Endothelial cell of umbilical vein (primary cell): ENCODE results near the gene PPM1L. TPM values are rescaled to one million over a fixed set of nuclear protein-coding genes. Genes with fewer than 3 reads are reported as not detected.

ENCODE experiments used
- BruUV-seq: library from RNA; stranded (reverse); fragments of 400-500 nt; replicated peaks from 2 replicates; lab custom pipeline; 2021; lab: Mats Ljungman, UMichigan
- CTCF ChIA-PET: fragments of 300-600, 350-600 bp; sonication (Branson Sonifier 250); formaldehyde crosslinking; loops from one replicate; lab custom pipeline; 2021; ENCODE audit warnings: antibody characterized with exemption, inconsistent platforms; lab: Charles Lee
- POLR2A ChIA-PET: fragments of 300-600, 350-600 bp; sonication (Branson Sonifier 250); formaldehyde crosslinking; loops from one replicate; lab custom pipeline; 2021; ENCODE audit warnings: antibody characterized with exemption, inconsistent platforms; lab: Charles Lee
- DNase-seq: peaks from one replicate; pipeline ENCODE4 v3.0.0-alpha.2; 2011; ENCODE audit warnings: low read depth, low spot score
- FAIRE-seq: peaks from 2 replicates; lab custom pipeline; 2011; peaks lifted over from hg19 to GRCh38; lab: Jason Lieb, UNC
- H2AFZ ChIP-seq: 2 replicates; pipeline ENCODE4 v1.6.0; 2012; ENCODE audit warnings: low read depth, low read length, control low read depth, inconsistent platforms
- H3K27ac ChIP-seq: 2 replicates; pipeline ENCODE4 v1.5.1; 2011; ENCODE audit warnings: low read depth, mild to moderate bottlenecking, control low read depth, low read length, moderate library complexity; ENCODE audit not compliant: insufficient read depth
- H3K27me3 ChIP-seq, 2 experiments: 2 replicates each; pipeline versions ENCODE4 v1.6.0 to v1.6.1; 2011; ENCODE audit warnings: low read length in 2 of 2, mixed read lengths in 1 of 2; ENCODE audit not compliant: control insufficient read depth in 2 of 2, insufficient read depth in 2 of 2
- H3K36me3 ChIP-seq, 2 experiments: 2 replicates in 1 of 2; 3 replicates in 1 of 2; pipeline ENCODE4 v1.5.1; 2011; ENCODE audit warnings: low read length in 2 of 2, mild to moderate bottlenecking in 1 of 2, moderate library complexity in 1 of 2; ENCODE audit not compliant: control insufficient read depth in 2 of 2, insufficient read depth in 2 of 2; ENCODE audit errors: extremely low read depth in 1 of 2
- H3K4me1 ChIP-seq: 3 replicates; pipeline ENCODE4 v1.5.1; 2011; ENCODE audit warnings: mild to moderate bottlenecking, low read length; ENCODE audit not compliant: control insufficient read depth, insufficient read depth; ENCODE audit errors: extremely low read depth
- H3K4me2 ChIP-seq: 2 replicates; pipeline ENCODE4 v1.6.1; 2011; ENCODE audit warnings: low read length, control low read depth, mixed read lengths; ENCODE audit not compliant: insufficient read depth
- H3K4me3 ChIP-seq, 3 experiments: fragments of 200-600 bp in 1 of 3; sonication (generic), shearing (Covaris generic) in 1 of 3; replicated peaks in 1 of 3; 2 replicates each; pipeline ENCODE4 v1.5.1; 2011 to 2016; ENCODE audit warnings: control low read depth in 3 of 3, low read length in 3 of 3, mild to moderate bottlenecking in 2 of 3, inconsistent platforms in 1 of 3, low read depth in 1 of 3, moderate library complexity in 1 of 3; ENCODE audit not compliant: insufficient read depth in 1 of 3
- H3K79me2 ChIP-seq: 2 replicates; pipeline ENCODE4 v1.6.0; 2012; ENCODE audit warnings: low read length, inconsistent platforms; ENCODE audit not compliant: control insufficient read depth, insufficient read depth
- H3K9ac ChIP-seq: replicated peaks from 2 replicates; pipeline ENCODE3; 2011; ENCODE audit warnings: low read length, control low read depth; ENCODE audit not compliant: insufficient read depth; ENCODE audit errors: extremely low read depth
- H3K9me1 ChIP-seq: replicated peaks from 3 replicates; pipeline ENCODE4 v1.6.0; 2011; ENCODE audit warnings: mild to moderate bottlenecking, low read length; ENCODE audit not compliant: control insufficient read depth, insufficient read depth; ENCODE audit errors: extremely low read depth
- H3K9me3 ChIP-seq: replicated peaks from 2 replicates; pipeline ENCODE4 v1.5.1; 2012; ENCODE audit warnings: low read length, inconsistent platforms; ENCODE audit not compliant: control insufficient read depth, insufficient read depth
- H4K20me1 ChIP-seq: replicated peaks from 2 replicates; pipeline ENCODE3; 2011; ENCODE audit warnings: mild to moderate bottlenecking, low read length; ENCODE audit not compliant: control insufficient read depth, insufficient read depth; ENCODE audit errors: extremely low read depth
- EZH2 ChIP-seq: IDR thresholded peaks from 2 replicates; pipeline ENCODE4 v1.6.1; 2012; ENCODE audit warnings: borderline replicate concordance, low read depth, mild to moderate bottlenecking, moderate library complexity, low read length, inconsistent platforms; ENCODE audit not compliant: severe bottlenecking
- FOS ChIP-seq: IDR thresholded peaks from 2 replicates; pipeline ENCODE4 v1.6.1; 2011; ENCODE audit warnings: mild to moderate bottlenecking, low read length, moderate library complexity, borderline replicate concordance; ENCODE audit not compliant: insufficient read depth
- GATA2 ChIP-seq: IDR thresholded peaks from 2 replicates; pipeline ENCODE4 v1.7.0; 2011; ENCODE audit warnings: low read depth, mild to moderate bottlenecking, moderate library complexity, mixed read lengths, low read length; ENCODE audit not compliant: insufficient read length, insufficient read depth
- JUN ChIP-seq: IDR thresholded peaks from 2 replicates; pipeline ENCODE4 v1.6.1; 2011; ENCODE audit warnings: borderline replicate concordance, low read depth; ENCODE audit not compliant: insufficient read length, insufficient read depth
- MYC ChIP-seq: IDR thresholded peaks from one replicate; pipeline ENCODE4 v1.6.1; 2011; ENCODE audit warnings: mild to moderate bottlenecking, low read depth, low read length
- POLR2A ChIP-seq: IDR thresholded peaks from 2 replicates; pipeline ENCODE4 v1.6.1; 2012; ENCODE audit warnings: low read depth, mild to moderate bottlenecking, control low read depth, low read length
- POLR2AphosphoS5 ChIP-seq: IDR thresholded peaks from 2 replicates; pipeline ENCODE4 v1.6.1; 2012; ENCODE audit warnings: low read depth, mild to moderate bottlenecking, control low read depth, low read length, moderate library complexity; ENCODE audit not compliant: insufficient read depth
- dilution Hi-C: fragments of 300-500 bp; cut with MboI; formaldehyde crosslinking; loops from one replicate; pipeline ENCODE4 v1.15.0; 2019; ENCODE audit warnings: low sequenced_read_pairs; ENCODE audit not compliant: extremely low pct_ligation_motif_present
- intact Hi-C: fragments of 100-400 bp; cut with micrococcal nuclease; formaldehyde crosslinking; loops from one replicate; pipeline ENCODE4 v1.10.0; 2022
- polyA plus RNA-seq, 4 experiments: library from polyadenylated mRNA; depleted of rRNA in 3 of 4; stranded (reverse) in 3 of 4; unstranded in 1 of 4; fragments of >200 nt; gene quantifications; 2 replicates each; pipeline versions ENCODE4 v1.2.1 to v1.2.3, GENCODE V29; 2011 to 2012; ENCODE audit warnings: missing spikeins in 1 of 4
- total RNA-seq: library from RNA; stranded (reverse); gene quantifications from 2 replicates; pipeline ENCODE4 v1.2.3, GENCODE V29; 2021
- TF ChIP-seq, protein P1 (sequence below): IDR thresholded peaks from 2 replicates; pipeline ENCODE4 v1.6.1; 2011; ENCODE audit not compliant: insufficient read depth, insufficient read length
- TF ChIP-seq, protein P2 (sequence below), 2 donors: IDR thresholded peaks; 1 replicate in 1 of 2; 2 replicates in 1 of 2; pipeline ENCODE4 v1.5.1; 2011; ENCODE audit warnings: low read length in 2 of 2, mild to moderate bottlenecking in 2 of 2, moderate library complexity in 2 of 2, control low read depth in 1 of 2, inconsistent platforms in 1 of 2, low read depth in 1 of 2; ENCODE audit not compliant: insufficient read depth in 1 of 2; ENCODE audit errors: extremely low read depth in 1 of 2

The PPM1L gene
- total and polyA plus RNA-seq, 2 donors (not counting 3 experiments of a cell fraction or from before 2014, with no cell fraction given) = 0.63 to 2.9 TPM

DNA sequence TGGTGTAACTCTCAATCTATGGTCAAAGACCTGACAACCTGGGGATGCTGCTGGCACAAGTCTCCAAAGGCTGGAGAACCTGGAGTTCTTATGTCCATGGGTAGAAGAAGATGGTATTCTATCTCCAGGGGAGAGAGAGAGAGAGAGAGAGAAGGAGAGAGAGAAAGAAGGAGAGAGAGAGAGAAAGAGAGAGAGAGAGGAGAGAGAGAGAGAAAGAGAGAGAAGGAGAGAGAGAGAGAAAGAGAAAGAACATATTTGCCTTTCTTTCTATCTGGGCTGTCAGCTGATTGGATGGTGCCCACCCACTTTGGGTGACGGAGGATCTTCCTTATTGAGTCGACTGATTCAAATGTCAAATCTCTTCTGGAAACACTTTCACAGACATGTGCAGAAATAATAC is 84.6 kb downstream of the PPM1L start:
- Histone ChIP-seq H3K9me3 (no peaks in the 10 kb centered on the region), H3K27ac (no peak overlapping the region), H2AFZ (no peak overlapping the region), H3K9ac (no peak overlapping the region), H3K27me3 (no peaks in the 10 kb centered on the region), H3K4me2 (no peak overlapping the region), H4K20me1 (no peaks in the 10 kb centered on the region), H3K4me3 (no peak overlapping the region), H3K9me1 (peaks cover 2% of the 10 kb centered on the region), H3K79me2 (no peaks in the 10 kb centered on the region), H3K36me3 (no peaks in the 10 kb centered on the region), H3K4me1 (no peaks in the 10 kb centered on the region)
- intact Hi-C loops = no loop called here
- FAIRE-seq (no peak), DNase-seq (no peak)
- CTCF ChIA-PET = no interaction called here
- BruUV-seq = no TSS peak
- no peak for TF ChIP-seq GATA2
- POLR2A ChIA-PET = no interaction called here
- dilution Hi-C loops = no loop called here

DNA sequence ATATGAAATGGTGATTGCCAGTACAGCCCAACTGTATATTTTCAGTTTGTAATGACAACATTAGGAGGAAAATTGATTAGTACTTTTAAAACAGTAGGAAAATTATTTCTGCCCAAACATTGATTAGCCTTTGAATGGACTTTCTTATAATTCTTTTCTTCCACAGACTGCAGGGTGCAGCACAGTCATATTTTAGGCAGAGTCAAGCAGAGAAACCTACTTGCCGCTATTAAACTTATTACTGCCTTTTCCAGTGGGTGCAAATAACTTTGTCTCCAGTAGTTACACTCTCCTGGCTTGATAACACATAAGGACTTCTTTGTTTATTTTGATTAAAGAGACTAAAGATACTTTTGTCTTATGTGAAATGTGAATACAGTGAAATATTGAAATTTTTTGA is 85.4 kb downstream of the PPM1L start:
- Histone ChIP-seq H3K9me3 (no peaks in the 10 kb centered on the region), H3K4me1 (no peaks in the 10 kb centered on the region), H2AFZ (no peak overlapping the region), H4K20me1 (no peaks in the 10 kb centered on the region), H3K9ac (no peak overlapping the region), H3K4me2 (no peak overlapping the region), H3K36me3 (no peaks in the 10 kb centered on the region), H3K27me3 (no peaks in the 10 kb centered on the region), H3K4me3 (no peak overlapping the region), H3K79me2 (no peaks in the 10 kb centered on the region), H3K9me1 (peaks cover 2% of the 10 kb centered on the region), H3K27ac (no peak overlapping the region)
- DNase-seq = no peak
- ChIA-PET POLR2A (no interaction called here), CTCF (no interaction called here)
- dilution Hi-C loops (no loop called here), intact Hi-C loops (no loop called here)
- no TSS peak for BruUV-seq
- FAIRE-seq = no peak
- TF ChIP-seq GATA2 (no peak), EZH2 (no peak), FOS (no peak), MYC (no peak), JUN (no peak), POLR2A (no peak), POLR2AphosphoS5 (no peak)
- TF ChIP-seq, protein P1, sequence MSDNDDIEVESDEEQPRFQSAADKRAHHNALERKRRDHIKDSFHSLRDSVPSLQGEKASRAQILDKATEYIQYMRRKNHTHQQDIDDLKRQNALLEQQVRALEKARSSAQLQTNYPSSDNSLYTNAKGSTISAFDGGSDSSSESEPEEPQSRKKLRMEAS = no peak
- TF ChIP-seq, protein P2, sequence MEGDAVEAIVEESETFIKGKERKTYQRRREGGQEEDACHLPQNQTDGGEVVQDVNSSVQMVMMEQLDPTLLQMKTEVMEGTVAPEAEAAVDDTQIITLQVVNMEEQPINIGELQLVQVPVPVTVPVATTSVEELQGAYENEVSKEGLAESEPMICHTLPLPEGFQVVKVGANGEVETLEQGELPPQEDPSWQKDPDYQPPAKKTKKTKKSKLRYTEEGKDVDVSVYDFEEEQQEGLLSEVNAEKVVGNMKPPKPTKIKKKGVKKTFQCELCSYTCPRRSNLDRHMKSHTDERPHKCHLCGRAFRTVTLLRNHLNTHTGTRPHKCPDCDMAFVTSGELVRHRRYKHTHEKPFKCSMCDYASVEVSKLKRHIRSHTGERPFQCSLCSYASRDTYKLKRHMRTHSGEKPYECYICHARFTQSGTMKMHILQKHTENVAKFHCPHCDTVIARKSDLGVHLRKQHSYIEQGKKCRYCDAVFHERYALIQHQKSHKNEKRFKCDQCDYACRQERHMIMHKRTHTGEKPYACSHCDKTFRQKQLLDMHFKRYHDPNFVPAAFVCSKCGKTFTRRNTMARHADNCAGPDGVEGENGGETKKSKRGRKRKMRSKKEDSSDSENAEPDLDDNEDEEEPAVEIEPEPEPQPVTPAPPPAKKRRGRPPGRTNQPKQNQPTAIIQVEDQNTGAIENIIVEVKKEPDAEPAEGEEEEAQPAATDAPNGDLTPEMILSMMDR (IDR thresholded peaks at IDR 0.05; ENCODE audit: extremely low read depth in 1 of 2, insufficient read depth in 1 of 2, low read depth in 1 of 2, low read length in 2 of 2) = no peak
